Tibial nerve (tissue), 3 donors: ENCODE measurements around the gene TTC28.

Source experiments
- POLR2A ChIP-seq, 2 donors: fragments of 450-650 bp; IDR thresholded peaks; one replicate each; pipeline ENCODE4 v1.6.1; 2017; ENCODE audit warnings: antibody characterized with exemption in 2 of 2, mild to moderate bottlenecking in 2 of 2, moderate library complexity in 2 of 2
- TF ChIP-seq, protein P1 (sequence below), 5 experiments: fragments of 200-600 bp in 3 of 5; fragments of 450-650 bp in 2 of 5; sonication (generic) in 3 of 5; IDR thresholded peaks; one replicate each; pipeline ENCODE4 v1.5.1; 2016 to 2019; ENCODE audit warnings: antibody characterized with exemption in 5 of 5, mild to moderate bottlenecking in 3 of 5, moderate library complexity in 2 of 5

DNA sequence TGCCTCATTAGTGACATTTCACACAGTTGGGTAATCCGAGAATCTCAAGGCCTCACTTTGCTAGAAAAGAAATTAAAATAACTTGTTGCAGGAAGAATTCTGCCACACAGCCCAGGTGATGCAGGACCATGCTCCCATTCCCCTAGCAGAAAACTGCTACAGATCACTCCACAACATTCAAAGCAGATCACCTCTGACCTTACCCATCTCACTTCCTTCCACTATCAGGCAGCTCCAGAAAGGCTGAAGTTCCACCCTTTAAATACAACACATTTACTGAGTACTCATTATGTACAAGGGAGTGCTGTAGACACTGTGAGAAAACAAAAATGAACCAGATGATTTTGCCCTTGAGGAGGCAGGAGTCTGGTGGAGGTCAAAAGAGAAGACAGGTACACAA lies 231.0 kb downstream of the TTC28 start:
- TF ChIP-seq, protein P1, sequence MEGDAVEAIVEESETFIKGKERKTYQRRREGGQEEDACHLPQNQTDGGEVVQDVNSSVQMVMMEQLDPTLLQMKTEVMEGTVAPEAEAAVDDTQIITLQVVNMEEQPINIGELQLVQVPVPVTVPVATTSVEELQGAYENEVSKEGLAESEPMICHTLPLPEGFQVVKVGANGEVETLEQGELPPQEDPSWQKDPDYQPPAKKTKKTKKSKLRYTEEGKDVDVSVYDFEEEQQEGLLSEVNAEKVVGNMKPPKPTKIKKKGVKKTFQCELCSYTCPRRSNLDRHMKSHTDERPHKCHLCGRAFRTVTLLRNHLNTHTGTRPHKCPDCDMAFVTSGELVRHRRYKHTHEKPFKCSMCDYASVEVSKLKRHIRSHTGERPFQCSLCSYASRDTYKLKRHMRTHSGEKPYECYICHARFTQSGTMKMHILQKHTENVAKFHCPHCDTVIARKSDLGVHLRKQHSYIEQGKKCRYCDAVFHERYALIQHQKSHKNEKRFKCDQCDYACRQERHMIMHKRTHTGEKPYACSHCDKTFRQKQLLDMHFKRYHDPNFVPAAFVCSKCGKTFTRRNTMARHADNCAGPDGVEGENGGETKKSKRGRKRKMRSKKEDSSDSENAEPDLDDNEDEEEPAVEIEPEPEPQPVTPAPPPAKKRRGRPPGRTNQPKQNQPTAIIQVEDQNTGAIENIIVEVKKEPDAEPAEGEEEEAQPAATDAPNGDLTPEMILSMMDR (IDR thresholded peaks at IDR 0.05) = no peak
- TF ChIP-seq POLR2A (IDR thresholded peaks at IDR 0.05) = no peak
